ENCODE data around the gene KRTAP5-6. TPM values are rescaled to one million over a fixed set of nuclear protein-coding genes. Genes with fewer than 3 reads are reported as not detected.
"Not testable (repeated sequence)": the region's sequence is repeated elsewhere in the genome, so short reads cannot be mapped to it uniquely, and the experiment has no call there.

The KRTAP5-6 gene
- total RNA-seq, 1 donor from 2014 or later: not detected

DNA sequence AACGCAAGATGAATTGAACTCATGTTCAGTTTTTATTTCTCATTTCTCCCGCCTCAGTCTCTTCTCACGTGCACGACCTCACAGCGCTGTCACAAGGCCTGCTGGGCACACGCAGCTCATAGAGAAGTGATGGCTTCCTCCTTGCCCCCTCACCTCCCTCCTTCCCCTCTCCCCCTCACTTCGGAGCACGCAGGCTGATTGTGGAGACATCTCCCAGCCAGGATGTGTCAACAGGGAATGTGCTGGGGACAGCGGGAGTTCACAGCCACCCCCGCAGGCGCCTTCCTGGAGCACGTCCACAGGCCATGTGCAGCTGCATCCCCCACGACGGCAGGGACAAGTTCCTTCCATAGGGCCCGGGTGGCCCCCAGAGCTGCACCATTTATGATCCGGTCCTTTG is 29.1 kb upstream of the KRTAP5-6 start:
- Mint-ChIP-seq H3K27me3 (ENCODE audit: low read depth) (peaks cover 41% of the 10 kb centered on the region), H3K27ac (peak overlapping the region; percentile 67), H3K4me3 (no peak overlapping the region), H3K4me1 (peaks cover 18% of the 10 kb centered on the region), H3K9me3 (no peaks in the 10 kb centered on the region), H3K36me3 (no peaks in the 10 kb centered on the region)
- TF ChIP-seq, protein P1, sequence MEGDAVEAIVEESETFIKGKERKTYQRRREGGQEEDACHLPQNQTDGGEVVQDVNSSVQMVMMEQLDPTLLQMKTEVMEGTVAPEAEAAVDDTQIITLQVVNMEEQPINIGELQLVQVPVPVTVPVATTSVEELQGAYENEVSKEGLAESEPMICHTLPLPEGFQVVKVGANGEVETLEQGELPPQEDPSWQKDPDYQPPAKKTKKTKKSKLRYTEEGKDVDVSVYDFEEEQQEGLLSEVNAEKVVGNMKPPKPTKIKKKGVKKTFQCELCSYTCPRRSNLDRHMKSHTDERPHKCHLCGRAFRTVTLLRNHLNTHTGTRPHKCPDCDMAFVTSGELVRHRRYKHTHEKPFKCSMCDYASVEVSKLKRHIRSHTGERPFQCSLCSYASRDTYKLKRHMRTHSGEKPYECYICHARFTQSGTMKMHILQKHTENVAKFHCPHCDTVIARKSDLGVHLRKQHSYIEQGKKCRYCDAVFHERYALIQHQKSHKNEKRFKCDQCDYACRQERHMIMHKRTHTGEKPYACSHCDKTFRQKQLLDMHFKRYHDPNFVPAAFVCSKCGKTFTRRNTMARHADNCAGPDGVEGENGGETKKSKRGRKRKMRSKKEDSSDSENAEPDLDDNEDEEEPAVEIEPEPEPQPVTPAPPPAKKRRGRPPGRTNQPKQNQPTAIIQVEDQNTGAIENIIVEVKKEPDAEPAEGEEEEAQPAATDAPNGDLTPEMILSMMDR (IDR thresholded peaks at IDR 0.05; ENCODE audit: unreplicated experiment): no peak
- DNase-seq (ENCODE audit: low spot score in 2 of 2, unreplicated experiment in 2 of 2): no peak

- no peak overlapping the region for H3K4me3 Mint-ChIP-seq
- peaks cover 52% of the 10 kb centered on the region for H3K27me3 Mint-ChIP-seq (ENCODE audit: low read depth)
- H3K27ac Mint-ChIP-seq: peak overlapping the region; percentile 40
- H3K36me3 Mint-ChIP-seq: no peaks in the 10 kb centered on the region
- H3K4me1 Mint-ChIP-seq: peaks cover 27% of the 10 kb centered on the region
- TF ChIP-seq, protein P1 (IDR thresholded peaks at IDR 0.05; ENCODE audit: unreplicated experiment): no peak
- DNase-seq (ENCODE audit: low spot score in 2 of 2, unreplicated experiment in 2 of 2): no peak
- no peaks in the 10 kb centered on the region for H3K9me3 Mint-ChIP-seq
Measured at GRCh38 chr11:1668911-1669473, 28.0 kb upstream of the KRTAP5-6 start.

- H3K27me3 Mint-ChIP-seq (ENCODE audit: low read depth): peaks cover 58% of the 10 kb centered on the region
- H3K4me3 Mint-ChIP-seq: no peak overlapping the region
- H3K27ac Mint-ChIP-seq: peak overlapping the region; percentile 40
- no peak for DNase-seq (ENCODE audit: low spot score in 2 of 2, unreplicated experiment in 2 of 2)
- TF ChIP-seq, protein P1 (IDR thresholded peaks at IDR 0.05; ENCODE audit: unreplicated experiment): no peak
- peaks cover 32% of the 10 kb centered on the region for H3K4me1 Mint-ChIP-seq
- no peaks in the 10 kb centered on the region for H3K9me3 Mint-ChIP-seq
- no peaks in the 10 kb centered on the region for H3K36me3 Mint-ChIP-seq
Measured at GRCh38 chr11:1669546-1670218, 27.3 kb upstream of the KRTAP5-6 start.

DNA sequence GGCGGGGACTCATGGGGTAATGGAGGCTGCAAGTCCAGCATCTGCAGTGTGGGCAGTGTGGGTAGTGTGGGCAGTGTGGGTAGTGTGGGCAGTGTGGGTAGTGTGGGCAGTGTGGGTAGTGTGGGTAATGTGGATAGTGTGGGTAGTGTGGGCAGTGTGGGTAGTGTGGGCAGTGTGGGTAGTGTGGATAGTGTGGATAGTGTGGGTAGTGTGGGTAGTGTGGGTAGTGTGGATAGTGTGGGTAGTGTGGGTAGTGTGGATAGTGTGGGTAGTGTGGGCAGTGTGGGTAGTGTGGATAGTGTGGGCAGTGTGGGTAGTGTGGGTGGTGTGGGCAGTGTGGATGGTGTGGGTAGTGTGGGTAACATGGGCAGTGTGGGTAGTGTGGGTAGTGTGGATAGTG is 26.5 kb upstream of the KRTAP5-6 start:
- peaks cover 62% of the 10 kb centered on the region for H3K27me3 Mint-ChIP-seq (ENCODE audit: low read depth)
- H3K27ac Mint-ChIP-seq: not testable (repeated sequence)

DNA sequence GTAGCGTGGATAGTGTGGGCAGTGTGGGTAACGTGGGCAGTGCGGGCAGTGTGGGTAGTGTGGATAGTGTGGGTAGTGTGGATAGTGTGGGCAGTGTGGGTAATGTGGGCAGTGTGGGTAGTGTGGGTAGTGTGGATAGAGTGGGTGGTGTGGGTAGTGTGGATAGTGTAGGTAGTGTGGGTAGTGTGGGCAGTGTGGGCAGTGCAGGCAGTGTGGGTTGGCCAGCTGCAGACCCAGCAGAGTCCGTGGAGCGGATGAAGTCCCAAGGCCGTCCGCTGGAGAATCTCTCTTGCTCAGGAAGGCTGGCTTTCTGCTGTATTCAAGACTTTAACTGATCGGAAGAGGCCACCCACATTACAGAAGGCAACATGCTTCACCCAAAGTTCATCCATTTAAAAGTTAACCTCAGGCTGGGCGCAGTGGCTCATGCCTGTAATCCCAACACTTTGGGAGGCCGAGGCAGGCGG is 26.1 kb upstream of the KRTAP5-6 start:
- TF ChIP-seq, protein P1 (IDR thresholded peaks at IDR 0.05; ENCODE audit: unreplicated experiment): no peak
- DNase-seq (ENCODE audit: low spot score in 2 of 2, unreplicated experiment in 2 of 2): no peak
- no peak overlapping the region for H3K27ac Mint-ChIP-seq
- peaks cover 67% of the 10 kb centered on the region for H3K27me3 Mint-ChIP-seq (ENCODE audit: low read depth)
- H3K4me3 Mint-ChIP-seq: no peak overlapping the region
- H3K4me1 Mint-ChIP-seq: peaks cover 36% of the 10 kb centered on the region
- no peaks in the 10 kb centered on the region for H3K36me3 Mint-ChIP-seq
- H3K9me3 Mint-ChIP-seq: no peaks in the 10 kb centered on the region

More for the DNA sequence above, 26.5 kb upstream of the KRTAP5-6 start:
- not testable (repeated sequence) for DNase-seq (ENCODE audit: low spot score in 2 of 2, unreplicated experiment in 2 of 2); H3K36me3 Mint-ChIP-seq; H3K9me3 Mint-ChIP-seq; H3K4me3 Mint-ChIP-seq
- H3K4me1 Mint-ChIP-seq: peaks cover 32% of the 10 kb centered on the region

- Mint-ChIP-seq H3K27me3 (ENCODE audit: low read depth) (peaks cover 72% of the 10 kb centered on the region), H3K27ac (peak overlapping the region; percentile 4), H3K36me3 (no peaks in the 10 kb centered on the region), H3K4me3 (no peak overlapping the region), H3K4me1 (peaks cover 40% of the 10 kb centered on the region), H3K9me3 (no peaks in the 10 kb centered on the region)
- no peak for DNase-seq (ENCODE audit: low spot score in 2 of 2, unreplicated experiment in 2 of 2)
- TF ChIP-seq, protein P1 (IDR thresholded peaks at IDR 0.05; ENCODE audit: unreplicated experiment): no peak
Measured at GRCh38 chr11:1671658-1672057, 25.3 kb upstream of the KRTAP5-6 start.

Measured in mesothelial cell of epicardium (in vitro differentiated cells).